Keratinocyte (primary cell): ENCODE results near the gene PSMB9. TPM values are rescaled to one million over a fixed set of nuclear protein-coding genes. Genes with fewer than 3 reads are reported as not detected.

Source experiments
- DNase-seq: peaks from one replicate; pipeline ENCODE4 v3.0.0-alpha.2; 2011; ENCODE audit warnings: low read depth, missing footprints, low spot score
- FAIRE-seq: peaks from 2 replicates; lab custom pipeline; 2011; peaks lifted over from hg19 to GRCh38; lab: Jason Lieb, UNC
- H2AFZ ChIP-seq: 2 replicates; pipeline ENCODE4 v1.6.0; 2012; ENCODE audit warnings: low read length, control low read depth, inconsistent platforms; ENCODE audit not compliant: control insufficient read depth
- H3K27ac ChIP-seq: 2 replicates; pipeline ENCODE4 v1.5.1; 2011; ENCODE audit warnings: low read length; ENCODE audit not compliant: control insufficient read depth, insufficient read depth
- H3K27me3 ChIP-seq: 3 replicates; pipeline ENCODE4 v1.6.0; 2011; ENCODE audit warnings: low read length; ENCODE audit not compliant: control insufficient read depth, insufficient read depth; ENCODE audit errors: extremely low read depth
- H3K36me3 ChIP-seq, 2 experiments: 2 replicates in 1 of 2; 3 replicates in 1 of 2; pipeline ENCODE4 v1.5.1; 2011; ENCODE audit warnings: low read length in 2 of 2, mild to moderate bottlenecking in 1 of 2; ENCODE audit not compliant: control insufficient read depth in 2 of 2, insufficient read depth in 2 of 2; ENCODE audit errors: extremely low read depth in 1 of 2
- H3K4me1 ChIP-seq: 3 replicates; pipeline ENCODE4 v1.5.1; 2011; ENCODE audit warnings: low read length; ENCODE audit not compliant: control insufficient read depth, insufficient read depth; ENCODE audit errors: extremely low read depth
- H3K4me2 ChIP-seq: 3 replicates; pipeline ENCODE4 v1.6.0; 2011; ENCODE audit warnings: low read depth, low read length; ENCODE audit not compliant: control insufficient read depth, insufficient read depth; ENCODE audit errors: extremely low read depth
- H3K4me3 ChIP-seq, 3 experiments: fragments of 200-600 bp in 1 of 3; sonication (generic) in 1 of 3; 2 replicates in 2 of 3; 3 replicates in 1 of 3; pipeline ENCODE4 v1.5.1; 2011 to 2016; ENCODE audit warnings: low read length in 3 of 3, mild to moderate bottlenecking in 3 of 3, control low read depth in 2 of 3, inconsistent platforms in 1 of 3, low read depth in 1 of 3, mixed read lengths in 1 of 3, mixed run types in 1 of 3, moderate library complexity in 1 of 3; ENCODE audit not compliant: control insufficient read depth in 2 of 3, insufficient read depth in 2 of 3; ENCODE audit errors: extremely low read depth in 1 of 3
- H3K79me2 ChIP-seq: 2 replicates; pipeline ENCODE4 v1.6.0; 2012; ENCODE audit warnings: low read length; ENCODE audit not compliant: control insufficient read depth, insufficient read depth
- H3K9ac ChIP-seq: 3 replicates; pipeline ENCODE4 v1.6.0; 2011; ENCODE audit warnings: low read length; ENCODE audit not compliant: control insufficient read depth, insufficient read depth; ENCODE audit errors: extremely low read depth
- H3K9me1 ChIP-seq: 3 replicates; pipeline ENCODE4 v1.6.0; 2011; ENCODE audit warnings: low read length; ENCODE audit not compliant: control insufficient read depth, insufficient read depth; ENCODE audit errors: extremely low read depth
- H3K9me3 ChIP-seq: 2 replicates; pipeline ENCODE4 v1.5.1; 2012; ENCODE audit warnings: low read depth, low read length; ENCODE audit not compliant: control insufficient read depth
- H4K20me1 ChIP-seq: 3 replicates; pipeline ENCODE4 v1.6.0; 2011; ENCODE audit warnings: low read length; ENCODE audit not compliant: control insufficient read depth, insufficient read depth; ENCODE audit errors: extremely low read depth
- CTCF ChIP-seq, 3 experiments: IDR thresholded peaks in 1 of 3; conservative IDR thresholded peaks in 1 of 3; optimal IDR thresholded peaks in 1 of 3; 2 replicates in 2 of 3; 3 replicates in 1 of 3; pipeline versions ENCODE3 to v1.5.1; 2011; ENCODE audit warnings: low read length in 3 of 3, mild to moderate bottlenecking in 3 of 3, moderate library complexity in 2 of 3, control low read depth in 1 of 3, inconsistent platforms in 1 of 3; ENCODE audit not compliant: insufficient read depth in 2 of 3; ENCODE audit errors: extremely low read depth in 1 of 3
- EZH2 ChIP-seq: IDR thresholded peaks from one replicate; pipeline ENCODE4 v1.6.1; 2012; ENCODE audit warnings: inconsistent platforms, mild to moderate bottlenecking, low read length, moderate library complexity
- dilution Hi-C: fragments of 300-500 bp; cut with MboI; formaldehyde crosslinking; loops from one replicate; pipeline ENCODE4 v1.7.0; 2020; ENCODE audit warnings: low sequenced_read_pairs; ENCODE audit not compliant: extremely low pct_ligation_motif_present
- polyA plus RNA-seq, 5 experiments: library from polyadenylated mRNA; depleted of rRNA in 3 of 5; stranded (reverse) in 3 of 5; stranded (forward) in 1 of 5; unstranded in 1 of 5; fragments of >200 nt; gene quantifications; 1 replicate in 1 of 5; 2 replicates in 3 of 5; 3 replicates in 1 of 5; pipeline versions ENCODE4 v1.2.1 to v1.2.3, GENCODE V29; 2011 to 2012; ENCODE audit warnings: missing spikeins in 2 of 5, low read depth in 1 of 5, low replicate concordance in 1 of 5

The PSMB9 gene
- polyA plus RNA-seq, 1 donor (not counting 4 experiments of a cell fraction or from before 2014, with no cell fraction given), result 25.4 TPM

- no peak overlapping the region for H3K9ac ChIP-seq
- H3K79me2 ChIP-seq, result peaks cover 22% of the 10 kb centered on the region
- FAIRE-seq (no peak), DNase-seq (no peak)
- H2AFZ ChIP-seq, result no peak overlapping the region
- no peaks in the 10 kb centered on the region for H3K27me3 ChIP-seq
- no peaks in the 10 kb centered on the region for H3K9me3 ChIP-seq
- no peaks in the 10 kb centered on the region for H3K9me1 ChIP-seq
- H3K4me3 ChIP-seq, result no peak overlapping the region
- H3K4me1 ChIP-seq, result peaks cover 15% of the 10 kb centered on the region
- no peak overlapping the region for H3K27ac ChIP-seq
- dilution Hi-C loops, result no loop called here
- no peak overlapping the region for H3K4me2 ChIP-seq
- H3K36me3 ChIP-seq, result peaks cover 25 to 33% of the 10 kb centered on the region in 2 experiments
- H4K20me1 ChIP-seq, result no peaks in the 10 kb centered on the region
- no peak for TF ChIP-seq CTCF (optimal IDR thresholded peaks at IDR 0.05 in 1 of 3, IDR thresholded peaks at IDR 0.05 in 1 of 3, conservative IDR thresholded peaks at IDR 0.05 in 1 of 3; ENCODE audit: extremely low read depth in 1 of 3, insufficient read depth in 2 of 3, low read length in 3 of 3)
- TF ChIP-seq EZH2, result no peak
These were observed 20.3 kb upstream of the PSMB9 start for GRCh38 chr6:32833664-32834063.

GRCh38 chr6:32835167-32835893 lies 18.7 kb upstream of the PSMB9 start:
- Histone ChIP-seq H3K4me3 (no peak overlapping the region), H3K36me3 (peaks cover 14 to 18% of the 10 kb centered on the region in 2 experiments), H3K79me2 (peaks cover 22% of the 10 kb centered on the region), H3K9me1 (no peaks in the 10 kb centered on the region), H3K27ac (no peak overlapping the region), H2AFZ (no peak overlapping the region), H3K27me3 (no peaks in the 10 kb centered on the region), H4K20me1 (no peaks in the 10 kb centered on the region), H3K4me2 (no peak overlapping the region), H3K9me3 (no peaks in the 10 kb centered on the region), H3K4me1 (peaks cover 15% of the 10 kb centered on the region), H3K9ac (no peak overlapping the region)
- dilution Hi-C loops, result no loop called here
- FAIRE-seq (no peak), DNase-seq (no peak)
- TF ChIP-seq CTCF (optimal IDR thresholded peaks at IDR 0.05 in 1 of 3, IDR thresholded peaks at IDR 0.05 in 1 of 3, conservative IDR thresholded peaks at IDR 0.05 in 1 of 3; ENCODE audit: extremely low read depth in 1 of 3, insufficient read depth in 2 of 3, low read length in 3 of 3) (no peak), EZH2 (no peak)
